HCT116 (cell line): ENCODE data around the gene PKN2.

Source experiments
- CTCF ChIP-seq, 3 experiments: fragments of 200-600 bp in 1 of 3; sonication (generic) in 1 of 3; IDR thresholded peaks in 2 of 3; conservative IDR thresholded peaks in 1 of 3; 2 replicates each; pipeline ENCODE4 v1.5.1; 2012 to 2017; ENCODE audit warnings: low read depth in 2 of 3, low read length in 2 of 3, antibody characterized with exemption in 1 of 3, borderline replicate concordance in 1 of 3, control low read depth in 1 of 3, mild to moderate bottlenecking in 1 of 3, mixed read lengths in 1 of 3, mixed run types in 1 of 3, moderate library complexity in 1 of 3; ENCODE audit not compliant: insufficient read depth in 1 of 3
- EGR1 ChIP-seq: IDR thresholded peaks from 2 replicates; pipeline ENCODE4 v1.6.1; 2012; ENCODE audit warnings: low read depth
- ELF1 ChIP-seq: IDR thresholded peaks from 2 replicates; pipeline ENCODE4 v1.6.1; 2012; ENCODE audit warnings: low read depth, borderline replicate concordance
- EZH2 ChIP-seq: fragments of 200-600 bp; sonication (generic); IDR thresholded peaks from 2 replicates; pipeline ENCODE4 v1.6.1; 2017; ENCODE audit warnings: antibody characterized with exemption, mixed run types
- EZH2phosphoT487 ChIP-seq: fragments of 200-600 bp; IDR thresholded peaks from 2 replicates; pipeline ENCODE4 v1.6.1; 2018; ENCODE audit warnings: antibody characterized with exemption, borderline replicate concordance
- POLR2A ChIP-seq: IDR thresholded peaks from 2 replicates; pipeline ENCODE4 v1.7.0; 2011; ENCODE audit warnings: borderline replicate concordance; ENCODE audit not compliant: insufficient read depth, insufficient read length; ENCODE audit errors: extremely low read depth
- RAD21 ChIP-seq: IDR thresholded peaks from 2 replicates; pipeline ENCODE4 v1.6.1; 2012; ENCODE audit warnings: low read depth, mild to moderate bottlenecking
- SIN3A ChIP-seq: IDR thresholded peaks from 2 replicates; pipeline ENCODE4 v1.6.1; 2012; ENCODE audit warnings: low read depth
- SRF ChIP-seq: IDR thresholded peaks from 2 replicates; pipeline ENCODE4 v1.6.1; 2012; ENCODE audit warnings: low read depth
- TCF7L2 ChIP-seq: IDR thresholded peaks from 2 replicates; pipeline ENCODE4 v1.7.0; 2011; ENCODE audit warnings: borderline replicate concordance, inconsistent platforms; ENCODE audit not compliant: insufficient read depth, insufficient read length; ENCODE audit errors: extremely low read depth
- YY1 ChIP-seq: IDR thresholded peaks from 2 replicates; pipeline ENCODE4 v1.6.1; 2011; ENCODE audit warnings: low read length, low read depth, moderate library complexity, mild to moderate bottlenecking; ENCODE audit not compliant: insufficient replicate concordance; ENCODE audit errors: extremely low read depth
- ZNF274 ChIP-seq: fragments of 200-500 bp; sonication (Bioruptor generic); IDR thresholded peaks from 2 replicates; pipeline ENCODE4 v1.6.1; 2014; ENCODE audit warnings: mild to moderate bottlenecking, low read depth, low read length, inconsistent platforms
- TF ChIP-seq, protein P1 (sequence below): IDR thresholded peaks from 2 replicates; pipeline ENCODE4 v1.6.1; 2012
- TF ChIP-seq, protein P2 (sequence below): IDR thresholded peaks from 2 replicates; pipeline ENCODE4 v1.6.1; 2012; ENCODE audit warnings: low read depth

- no peak for TF ChIP-seq CTCF (IDR thresholded peaks at IDR 0.05 in 2 of 3, conservative IDR thresholded peaks at IDR 0.05 in 1 of 3; ENCODE audit: borderline replicate concordance in 1 of 3, insufficient read depth in 1 of 3, low read depth in 2 of 3, low read length in 2 of 3)
- TF ChIP-seq POLR2A, result no peak
- TF ChIP-seq, protein P1, sequence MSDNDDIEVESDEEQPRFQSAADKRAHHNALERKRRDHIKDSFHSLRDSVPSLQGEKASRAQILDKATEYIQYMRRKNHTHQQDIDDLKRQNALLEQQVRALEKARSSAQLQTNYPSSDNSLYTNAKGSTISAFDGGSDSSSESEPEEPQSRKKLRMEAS, result peak; percentile 77
- TF ChIP-seq ZNF274, result no peak
- TF ChIP-seq, protein P2, sequence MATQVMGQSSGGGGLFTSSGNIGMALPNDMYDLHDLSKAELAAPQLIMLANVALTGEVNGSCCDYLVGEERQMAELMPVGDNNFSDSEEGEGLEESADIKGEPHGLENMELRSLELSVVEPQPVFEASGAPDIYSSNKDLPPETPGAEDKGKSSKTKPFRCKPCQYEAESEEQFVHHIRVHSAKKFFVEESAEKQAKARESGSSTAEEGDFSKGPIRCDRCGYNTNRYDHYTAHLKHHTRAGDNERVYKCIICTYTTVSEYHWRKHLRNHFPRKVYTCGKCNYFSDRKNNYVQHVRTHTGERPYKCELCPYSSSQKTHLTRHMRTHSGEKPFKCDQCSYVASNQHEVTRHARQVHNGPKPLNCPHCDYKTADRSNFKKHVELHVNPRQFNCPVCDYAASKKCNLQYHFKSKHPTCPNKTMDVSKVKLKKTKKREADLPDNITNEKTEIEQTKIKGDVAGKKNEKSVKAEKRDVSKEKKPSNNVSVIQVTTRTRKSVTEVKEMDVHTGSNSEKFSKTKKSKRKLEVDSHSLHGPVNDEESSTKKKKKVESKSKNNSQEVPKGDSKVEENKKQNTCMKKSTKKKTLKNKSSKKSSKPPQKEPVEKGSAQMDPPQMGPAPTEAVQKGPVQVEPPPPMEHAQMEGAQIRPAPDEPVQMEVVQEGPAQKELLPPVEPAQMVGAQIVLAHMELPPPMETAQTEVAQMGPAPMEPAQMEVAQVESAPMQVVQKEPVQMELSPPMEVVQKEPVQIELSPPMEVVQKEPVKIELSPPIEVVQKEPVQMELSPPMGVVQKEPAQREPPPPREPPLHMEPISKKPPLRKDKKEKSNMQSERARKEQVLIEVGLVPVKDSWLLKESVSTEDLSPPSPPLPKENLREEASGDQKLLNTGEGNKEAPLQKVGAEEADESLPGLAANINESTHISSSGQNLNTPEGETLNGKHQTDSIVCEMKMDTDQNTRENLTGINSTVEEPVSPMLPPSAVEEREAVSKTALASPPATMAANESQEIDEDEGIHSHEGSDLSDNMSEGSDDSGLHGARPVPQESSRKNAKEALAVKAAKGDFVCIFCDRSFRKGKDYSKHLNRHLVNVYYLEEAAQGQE, result no peak
- no peak for TF ChIP-seq EZH2phosphoT487
- no peak for TF ChIP-seq TCF7L2
- peak; percentile 46 for TF ChIP-seq SRF
- peak; percentile 76 for TF ChIP-seq SIN3A
- no peak for TF ChIP-seq EZH2
- TF ChIP-seq YY1, result peak; percentile 66
- TF ChIP-seq ELF1, result peak; percentile 62
- TF ChIP-seq RAD21, result no peak
- TF ChIP-seq EGR1, result no peak; the same call in 1 of the 2 replicates
These were observed 90.1 kb downstream of the PKN2 start for GRCh38 chr1:88774151-88774556.
